HepG2 (cell line): Measurements from ENCODE around the gene PEAK1.

Source experiments
- CREB1 ChIP-seq, 2 experiments: fragments of 450-650 bp in 1 of 2; IDR thresholded peaks; 2 replicates each; pipeline ENCODE4 v1.6.1; 2016 to 2017; ENCODE audit warnings: control low read depth in 1 of 2, mild to moderate bottlenecking in 1 of 2, missing compliant biosample characterization in 1 of 2, missing genetic modification characterization in 1 of 2
- CREM ChIP-seq, 2 experiments: sonication (generic) in 1 of 2; formaldehyde crosslinking in 1 of 2; IDR thresholded peaks; 2 replicates each; pipeline versions ENCODE4 v1.4.0 to v1.6.1; 2016 to 2020; ENCODE audit warnings: antibody characterized with exemption in 1 of 2, mild to moderate bottlenecking in 1 of 2, missing genetic modification reagents in 1 of 2
- ESRRA ChIP-seq: sonication (generic); formaldehyde crosslinking; IDR thresholded peaks from 2 replicates; pipeline ENCODE4 v1.5.1; 2020; ENCODE audit warnings: mild to moderate bottlenecking, low read depth, missing genetic modification reagents
- HDAC1 ChIP-seq: sonication (generic); formaldehyde crosslinking; IDR thresholded peaks from 2 replicates; pipeline ENCODE4 v1.5.1; 2020; ENCODE audit warnings: mild to moderate bottlenecking, missing genetic modification reagents
- HMG20B ChIP-seq: conservative IDR thresholded peaks from 2 replicates; pipeline ENCODE4 v1.6.1; 2016; ENCODE audit warnings: missing genetic modification reagents, missing compliant biosample characterization
- PHF20 ChIP-seq: sonication (generic); formaldehyde crosslinking; IDR thresholded peaks from 2 replicates; pipeline ENCODE4 v1.5.0; 2020; ENCODE audit warnings: mild to moderate bottlenecking, missing genetic modification reagents
- POLR2AphosphoS5 ChIP-seq: IDR thresholded peaks from 2 replicates; pipeline ENCODE4 v1.6.1; 2012; ENCODE audit warnings: low read depth, low read length
- RAD21 ChIP-seq: fragments of 450-650 bp; formaldehyde crosslinking; IDR thresholded peaks from 2 replicates; pipeline ENCODE4 v1.5.0; 2020; ENCODE audit warnings: mild to moderate bottlenecking
- ZNF263 ChIP-seq: sonication (generic); formaldehyde crosslinking; IDR thresholded peaks from 2 replicates; pipeline ENCODE4 v1.4.0; 2020; ENCODE audit warnings: missing genetic modification reagents
- ZNF431 ChIP-seq: sonication (generic); formaldehyde crosslinking; IDR thresholded peaks from 2 replicates; pipeline ENCODE4 v1.9.0; 2022; ENCODE audit warnings: missing genetic modification reagents, low read depth, mild to moderate bottlenecking, borderline replicate concordance
- TF ChIP-seq, protein P1 (sequence below): sonication (generic); formaldehyde crosslinking; IDR thresholded peaks from 2 replicates; pipeline ENCODE4 v1.4.0; 2020; ENCODE audit warnings: missing genetic modification reagents
- TF ChIP-seq, protein P2 (sequence below): sonication (generic); formaldehyde crosslinking; IDR thresholded peaks from 2 replicates; pipeline ENCODE4 v1.8.1; 2022; ENCODE audit warnings: low read depth, mild to moderate bottlenecking, missing genetic modification reagents

DNA sequence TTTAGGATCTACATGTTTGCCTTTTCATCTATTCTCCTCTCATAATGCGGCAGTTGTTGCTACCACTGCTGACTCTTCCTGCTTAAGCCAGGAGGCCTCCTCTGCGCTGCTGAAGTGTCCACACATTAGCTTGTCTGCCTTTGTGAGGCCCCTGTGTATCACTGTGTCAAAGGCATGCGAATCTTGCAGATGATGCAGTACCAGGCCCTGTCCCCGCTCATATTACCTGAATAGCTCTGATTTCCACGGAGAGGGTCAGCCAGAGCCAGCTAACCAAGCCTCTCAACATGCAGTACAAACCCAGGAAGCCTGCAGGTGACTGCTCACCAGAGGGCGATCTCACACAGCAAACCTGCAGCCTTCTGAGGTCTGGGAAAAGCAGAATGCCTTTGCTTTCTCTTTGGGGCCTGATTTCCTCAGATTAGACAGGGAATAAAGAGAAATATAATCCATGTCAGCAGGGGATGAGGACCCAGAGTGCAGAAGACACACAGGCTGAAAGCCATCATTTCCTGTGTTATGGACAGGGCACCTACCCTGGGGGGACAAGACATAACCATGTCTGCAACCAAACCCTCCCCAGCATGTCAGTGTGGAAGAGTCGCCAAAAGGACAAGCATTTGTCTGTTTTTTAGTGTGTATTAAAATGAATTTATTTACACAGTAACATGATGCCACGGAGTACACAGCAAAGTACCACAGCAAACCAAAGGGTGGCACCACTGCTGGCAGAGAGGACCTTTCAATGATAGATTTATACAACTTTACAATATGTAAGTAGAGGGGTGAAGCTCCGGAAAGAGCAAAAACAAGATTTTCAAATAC is 312.2 kb downstream of the PEAK1 start:
- TF ChIP-seq CREB1 (IDR thresholded peaks at IDR 0.05): no peak
- no peak for TF ChIP-seq CREB1 (CRISPR knock-in tag; IDR thresholded peaks at IDR 0.05)
- no peak for TF ChIP-seq HDAC1 (CRISPR knock-in tag)
- no peak for TF ChIP-seq CREM (IDR thresholded peaks at IDR 0.05)
- no peak for TF ChIP-seq CREM (CRISPR knock-in tag; IDR thresholded peaks at IDR 0.05)
- no peak for TF ChIP-seq HMG20B
- TF ChIP-seq ESRRA (CRISPR knock-in tag): no peak
- TF ChIP-seq, protein P1, sequence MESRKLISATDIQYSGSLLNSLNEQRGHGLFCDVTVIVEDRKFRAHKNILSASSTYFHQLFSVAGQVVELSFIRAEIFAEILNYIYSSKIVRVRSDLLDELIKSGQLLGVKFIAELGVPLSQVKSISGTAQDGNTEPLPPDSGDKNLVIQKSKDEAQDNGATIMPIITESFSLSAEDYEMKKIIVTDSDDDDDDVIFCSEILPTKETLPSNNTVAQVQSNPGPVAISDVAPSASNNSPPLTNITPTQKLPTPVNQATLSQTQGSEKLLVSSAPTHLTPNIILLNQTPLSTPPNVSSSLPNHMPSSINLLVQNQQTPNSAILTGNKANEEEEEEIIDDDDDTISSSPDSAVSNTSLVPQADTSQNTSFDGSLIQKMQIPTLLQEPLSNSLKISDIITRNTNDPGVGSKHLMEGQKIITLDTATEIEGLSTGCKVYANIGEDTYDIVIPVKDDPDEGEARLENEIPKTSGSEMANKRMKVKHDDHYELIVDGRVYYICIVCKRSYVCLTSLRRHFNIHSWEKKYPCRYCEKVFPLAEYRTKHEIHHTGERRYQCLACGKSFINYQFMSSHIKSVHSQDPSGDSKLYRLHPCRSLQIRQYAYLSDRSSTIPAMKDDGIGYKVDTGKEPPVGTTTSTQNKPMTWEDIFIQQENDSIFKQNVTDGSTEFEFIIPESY (CRISPR knock-in tag): no peak
- TF ChIP-seq ZNF263 (CRISPR knock-in tag): no peak
- no peak for TF ChIP-seq POLR2AphosphoS5
- TF ChIP-seq ZNF431 (CRISPR knock-in tag): no peak
- no peak for TF ChIP-seq PHF20 (CRISPR knock-in tag)
- TF ChIP-seq, protein P2, sequence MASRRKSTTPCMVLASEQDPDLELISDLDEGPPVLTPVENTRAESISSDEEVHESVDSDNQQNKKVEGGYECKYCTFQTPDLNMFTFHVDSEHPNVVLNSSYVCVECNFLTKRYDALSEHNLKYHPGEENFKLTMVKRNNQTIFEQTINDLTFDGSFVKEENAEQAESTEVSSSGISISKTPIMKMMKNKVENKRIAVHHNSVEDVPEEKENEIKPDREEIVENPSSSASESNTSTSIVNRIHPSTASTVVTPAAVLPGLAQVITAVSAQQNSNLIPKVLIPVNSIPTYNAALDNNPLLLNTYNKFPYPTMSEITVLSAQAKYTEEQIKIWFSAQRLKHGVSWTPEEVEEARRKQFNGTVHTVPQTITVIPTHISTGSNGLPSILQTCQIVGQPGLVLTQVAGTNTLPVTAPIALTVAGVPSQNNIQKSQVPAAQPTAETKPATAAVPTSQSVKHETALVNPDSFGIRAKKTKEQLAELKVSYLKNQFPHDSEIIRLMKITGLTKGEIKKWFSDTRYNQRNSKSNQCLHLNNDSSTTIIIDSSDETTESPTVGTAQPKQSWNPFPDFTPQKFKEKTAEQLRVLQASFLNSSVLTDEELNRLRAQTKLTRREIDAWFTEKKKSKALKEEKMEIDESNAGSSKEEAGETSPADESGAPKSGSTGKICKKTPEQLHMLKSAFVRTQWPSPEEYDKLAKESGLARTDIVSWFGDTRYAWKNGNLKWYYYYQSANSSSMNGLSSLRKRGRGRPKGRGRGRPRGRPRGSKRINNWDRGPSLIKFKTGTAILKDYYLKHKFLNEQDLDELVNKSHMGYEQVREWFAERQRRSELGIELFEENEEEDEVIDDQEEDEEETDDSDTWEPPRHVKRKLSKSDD: no peak
- TF ChIP-seq RAD21: peak; percentile 64
